Chondrocyte (in vitro differentiated cells): ENCODE measurements around the gene DSTN. TPM values are rescaled to one million over a fixed set of nuclear protein-coding genes. Genes with fewer than 3 reads are reported as not detected.

ENCODE experiments used
- DNase-seq: peaks from one replicate; pipeline ENCODE4 v3.0.0; 2021; ENCODE audit warnings: mixed read lengths, low spot score
- H3K27ac Mint-ChIP-seq: one replicate; pipeline ENCODE4 v1.8.0; 2021; ENCODE audit warnings: mild to moderate bottlenecking, moderate library complexity, mixed read lengths; ENCODE audit not compliant: unreplicated experiment
- H3K27me3 Mint-ChIP-seq: 2 replicates; pipeline ENCODE4 v1.8.0; 2021; ENCODE audit warnings: low read depth, mixed read lengths
- H3K36me3 Mint-ChIP-seq: 2 replicates; pipeline ENCODE4 v1.8.0; 2021; ENCODE audit warnings: low read depth, mixed read lengths
- H3K4me1 Mint-ChIP-seq: 2 replicates; pipeline ENCODE4 v1.8.0; 2021; ENCODE audit warnings: low read depth, mild to moderate bottlenecking, mixed read lengths
- H3K4me3 Mint-ChIP-seq: one replicate; pipeline ENCODE4 v1.8.0; 2021; ENCODE audit warnings: mild to moderate bottlenecking, moderate library complexity, mixed read lengths; ENCODE audit not compliant: unreplicated experiment
- H3K9me3 Mint-ChIP-seq: 2 replicates; pipeline ENCODE4 v1.8.0; 2021; ENCODE audit warnings: low read depth, mixed read lengths
- total RNA-seq: library from RNA; stranded (reverse); gene quantifications from 3 replicates; pipeline ENCODE4 v1.2.1, GENCODE V29; 2021
- TF ChIP-seq, protein P1 (sequence below): fragments of 200-600 bp; sonication (generic); IDR thresholded peaks from 2 replicates; pipeline ENCODE4 v1.5.0; 2021; ENCODE audit warnings: antibody characterized with exemption, mild to moderate bottlenecking, moderate library complexity

DSTN gene
- total RNA-seq, 1 donor from 2014 or later: 1,290 TPM

GRCh38 chr20:17646209-17646960 lies 76.5 kb downstream of the DSTN start:
- Mint-ChIP-seq H3K27me3 (no peaks in the 10 kb centered on the region), H3K36me3 (peaks cover 2% of the 10 kb centered on the region), H3K4me1 (peaks cover 88% of the 10 kb centered on the region), H3K9me3 (no peaks in the 10 kb centered on the region), H3K4me3 (no peak overlapping the region), H3K27ac (peak overlapping the region; percentile 75)
- peak; percentile 25 for DNase-seq
- TF ChIP-seq, protein P1, sequence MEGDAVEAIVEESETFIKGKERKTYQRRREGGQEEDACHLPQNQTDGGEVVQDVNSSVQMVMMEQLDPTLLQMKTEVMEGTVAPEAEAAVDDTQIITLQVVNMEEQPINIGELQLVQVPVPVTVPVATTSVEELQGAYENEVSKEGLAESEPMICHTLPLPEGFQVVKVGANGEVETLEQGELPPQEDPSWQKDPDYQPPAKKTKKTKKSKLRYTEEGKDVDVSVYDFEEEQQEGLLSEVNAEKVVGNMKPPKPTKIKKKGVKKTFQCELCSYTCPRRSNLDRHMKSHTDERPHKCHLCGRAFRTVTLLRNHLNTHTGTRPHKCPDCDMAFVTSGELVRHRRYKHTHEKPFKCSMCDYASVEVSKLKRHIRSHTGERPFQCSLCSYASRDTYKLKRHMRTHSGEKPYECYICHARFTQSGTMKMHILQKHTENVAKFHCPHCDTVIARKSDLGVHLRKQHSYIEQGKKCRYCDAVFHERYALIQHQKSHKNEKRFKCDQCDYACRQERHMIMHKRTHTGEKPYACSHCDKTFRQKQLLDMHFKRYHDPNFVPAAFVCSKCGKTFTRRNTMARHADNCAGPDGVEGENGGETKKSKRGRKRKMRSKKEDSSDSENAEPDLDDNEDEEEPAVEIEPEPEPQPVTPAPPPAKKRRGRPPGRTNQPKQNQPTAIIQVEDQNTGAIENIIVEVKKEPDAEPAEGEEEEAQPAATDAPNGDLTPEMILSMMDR: no peak

DNA sequence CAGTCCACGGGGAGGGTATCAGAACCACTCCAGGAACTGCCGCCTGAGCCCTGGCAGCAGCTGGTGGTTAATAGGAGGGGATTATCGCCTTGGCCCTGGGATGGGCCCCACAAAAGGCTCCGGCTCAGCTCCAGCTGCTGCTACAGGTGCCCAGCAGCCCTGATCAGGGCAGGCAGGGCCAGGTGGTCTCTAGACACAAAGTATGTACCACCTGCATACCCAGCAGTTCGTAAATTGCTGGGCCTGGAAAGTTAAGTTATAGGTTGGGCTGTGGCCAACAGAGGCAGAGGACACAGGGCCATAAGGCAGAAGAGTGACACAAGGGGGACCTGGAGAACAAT lies 77.1 kb downstream of the DSTN start:
- H3K4me3 Mint-ChIP-seq: no peak overlapping the region
- peak overlapping the region; percentile 77 for H3K27ac Mint-ChIP-seq
- no peaks in the 10 kb centered on the region for H3K9me3 Mint-ChIP-seq
- peaks cover 91% of the 10 kb centered on the region for H3K4me1 Mint-ChIP-seq
- H3K36me3 Mint-ChIP-seq: peaks cover 2% of the 10 kb centered on the region
- DNase-seq: peak; percentile 71
- no peaks in the 10 kb centered on the region for H3K27me3 Mint-ChIP-seq
- TF ChIP-seq, protein P1: no peak

DNA sequence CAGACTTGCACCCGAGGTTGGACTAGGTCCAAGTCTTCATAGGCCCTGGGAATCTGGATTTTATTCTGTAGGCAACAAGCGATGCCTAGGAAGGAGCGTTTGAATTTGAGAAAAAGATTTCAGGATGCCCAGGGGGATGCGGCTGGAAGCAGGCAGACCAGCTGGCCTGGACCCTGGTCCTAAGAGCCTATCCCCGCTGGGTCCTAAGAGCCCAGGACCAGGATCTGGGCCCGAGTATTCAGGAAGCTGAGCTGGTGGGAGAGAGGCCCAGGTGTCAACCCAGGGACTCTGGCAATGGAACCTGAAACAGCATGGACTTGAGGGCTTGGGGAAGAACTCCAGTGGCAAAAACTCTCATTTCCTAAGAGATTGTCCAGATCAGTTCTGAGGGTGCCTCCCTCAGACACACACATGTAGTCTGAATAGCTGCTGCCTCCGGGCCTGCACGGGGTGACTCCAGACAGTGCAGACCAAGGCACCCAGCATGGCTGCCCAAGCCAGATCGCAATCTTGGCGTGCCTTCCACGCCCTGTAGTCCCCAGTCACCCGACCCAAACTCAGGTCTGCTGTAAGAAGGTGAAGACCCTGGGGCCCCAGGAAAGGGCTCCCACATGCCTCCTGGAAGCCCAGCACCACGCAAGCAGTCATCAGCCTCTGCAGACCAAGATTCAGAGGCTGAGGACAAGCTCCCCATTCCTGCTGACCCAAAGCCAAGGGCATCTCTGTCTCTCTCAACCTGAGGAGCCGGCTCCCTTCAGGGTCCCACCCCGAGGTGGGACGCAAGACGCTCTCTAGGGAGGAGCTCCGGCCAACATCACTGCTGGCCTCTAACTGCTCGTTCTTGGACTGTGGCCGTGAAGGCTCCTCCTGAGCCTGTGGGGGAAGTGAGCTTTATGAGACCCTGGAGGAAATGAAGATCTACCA lies 77.8 kb downstream of the DSTN start:
- H3K9me3 Mint-ChIP-seq: no peaks in the 10 kb centered on the region
- no peaks in the 10 kb centered on the region for H3K27me3 Mint-ChIP-seq
- H3K27ac Mint-ChIP-seq: peak overlapping the region; percentile 91
- H3K36me3 Mint-ChIP-seq: peaks cover 4% of the 10 kb centered on the region
- peak; percentile 72 for DNase-seq
- H3K4me1 Mint-ChIP-seq: peaks cover 95% of the 10 kb centered on the region
- H3K4me3 Mint-ChIP-seq: no peak overlapping the region
- TF ChIP-seq, protein P1: no peak

DNA sequence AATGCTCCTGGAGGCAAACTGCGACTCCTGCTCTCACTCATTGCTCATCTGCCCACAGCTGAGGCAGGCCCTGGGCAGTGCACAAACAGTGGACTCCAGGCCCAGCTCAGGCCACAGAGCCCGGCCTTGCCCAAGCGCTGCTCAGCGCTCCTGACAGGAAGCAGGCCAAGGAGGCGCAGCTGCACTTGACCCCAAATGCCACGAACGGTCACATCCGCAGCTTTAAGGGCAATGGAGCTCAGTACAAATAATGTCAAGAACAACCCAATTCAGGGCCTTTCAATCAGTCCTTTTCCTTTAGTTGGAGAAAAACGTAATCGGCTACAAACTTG lies 78.4 kb downstream of the DSTN start:
- TF ChIP-seq, protein P1: no peak
- DNase-seq: peak; percentile 79
- Mint-ChIP-seq H3K36me3 (peaks cover 6% of the 10 kb centered on the region), H3K27ac (peak overlapping the region; percentile 91), H3K4me3 (no peak overlapping the region), H3K4me1 (peaks cover 94% of the 10 kb centered on the region), H3K27me3 (no peaks in the 10 kb centered on the region), H3K9me3 (no peaks in the 10 kb centered on the region)
